K562 (cell line): ENCODE measurements around the gene PROK1. TPM values are rescaled to one million over a fixed set of nuclear protein-coding genes. Genes with fewer than 3 reads are reported as not detected.

ENCODE experiments used
- ATAC-seq: fragments of 200-7000 bp; cut with Tn5 transposase; 3 replicates; pipeline ENCODE4 v1.9.1; 2020; ENCODE audit warnings: moderate library complexity
- BruUV-seq: library from RNA; stranded (reverse); fragments of 400-500 nt; replicated peaks from 2 replicates; lab custom pipeline; 2021; lab: Mats Ljungman, UMichigan
- CTCF ChIA-PET: fragments of 300-600 bp; formaldehyde crosslinking; extraction: SDS; loops from one replicate; lab custom pipeline; 2021; ENCODE audit warnings: low intra/inter-chr PET ratio; lab: Yijun Ruan, JAX
- POLR2A ChIA-PET: fragments of 300-600, 350-650 bp; sonication (Branson Sonifier 250); formaldehyde crosslinking; extraction: SDS; loops from one replicate; lab custom pipeline; 2021; ENCODE audit warnings: antibody characterized with exemption, inconsistent platforms; lab: Yijun Ruan, JAX
- DNase-seq, 4 experiments: peaks; one replicate each; pipeline versions ENCODE4 v3.0.0 to v3.0.0-alpha.2; 2011 to 2018; ENCODE audit warnings: low spot score in 3 of 4, mixed read lengths in 3 of 4; ENCODE audit errors: extremely low read depth in 1 of 4
- FAIRE-seq: peaks from 2 replicates; lab custom pipeline; 2011; peaks lifted over from hg19 to GRCh38; lab: Jason Lieb, UNC
- H2AFZ ChIP-seq: 2 replicates; pipeline ENCODE4 v1.6.0; 2011; ENCODE audit warnings: low read depth, low read length, control low read depth, inconsistent platforms
- H3K27ac ChIP-seq: fragments of 200-600 bp; 3 replicates; pipeline ENCODE4 v1.8.0; 2011; ENCODE audit warnings: low read depth, mild to moderate bottlenecking, control low read depth, inconsistent platforms, low read length, moderate library complexity, mixed read lengths; ENCODE audit errors: extremely low read depth
- H3K27me3 ChIP-seq, 2 experiments: fragments of 300-600 bp in 1 of 2; 2 replicates in 1 of 2; 3 replicates in 1 of 2; pipeline versions ENCODE4 v1.6.0 to v1.8.0; 2011; ENCODE audit warnings: inconsistent platforms in 2 of 2, low read length in 2 of 2, mild to moderate bottlenecking in 1 of 2, mixed read lengths in 1 of 2, moderate library complexity in 1 of 2; ENCODE audit not compliant: control insufficient read depth in 2 of 2, insufficient read depth in 2 of 2
- H3K36me3 ChIP-seq: fragments of 300-600 bp; 3 replicates; pipeline ENCODE4 v1.8.0; 2011; ENCODE audit warnings: mild to moderate bottlenecking, low read length, inconsistent platforms; ENCODE audit not compliant: control insufficient read depth, insufficient read depth
- H3K4me1 ChIP-seq, 2 experiments: fragments of 200-600 bp in 1 of 2; replicated peaks in 1 of 2; 2 replicates in 1 of 2; 3 replicates in 1 of 2; pipeline versions ENCODE4 v1.5.1 to v1.8.0; 2011; ENCODE audit warnings: inconsistent platforms in 2 of 2, low read length in 2 of 2, mild to moderate bottlenecking in 1 of 2, mixed read lengths in 1 of 2, moderate library complexity in 1 of 2; ENCODE audit not compliant: control insufficient read depth in 2 of 2, insufficient read depth in 2 of 2
- H3K4me2 ChIP-seq: 2 replicates; pipeline ENCODE4 v1.6.1; 2011; ENCODE audit warnings: low read length, control low read depth, inconsistent platforms, mixed read lengths; ENCODE audit not compliant: insufficient read depth
- H3K4me3 ChIP-seq: fragments of 200-600 bp; sonication (generic), shearing (Covaris generic); 2 replicates; pipeline ENCODE4 v1.5.1; 2016; ENCODE audit warnings: control low read depth, inconsistent platforms
- H3K79me2 ChIP-seq: fragments of 200-600 bp; 3 replicates; pipeline ENCODE4 v1.8.0; 2011; ENCODE audit warnings: low read length, inconsistent platforms; ENCODE audit not compliant: control insufficient read depth, insufficient read depth
- H3K9ac ChIP-seq, 2 experiments: 2 replicates each; pipeline versions ENCODE4 v1.6.0 to v1.6.1; 2011; ENCODE audit warnings: low read depth in 2 of 2, low read length in 2 of 2, control low read depth in 1 of 2, inconsistent platforms in 1 of 2, mild to moderate bottlenecking in 1 of 2, mixed read lengths in 1 of 2; ENCODE audit not compliant: insufficient read depth in 1 of 2
- H3K9me1 ChIP-seq: one replicate; pipeline ENCODE4 v1.6.0; 2011; ENCODE audit warnings: inconsistent platforms, mild to moderate bottlenecking, low read length, moderate library complexity; ENCODE audit not compliant: control insufficient read depth, insufficient read depth
- H3K9me3 ChIP-seq: replicated peaks from 2 replicates; pipeline ENCODE4 v1.5.1; 2011; ENCODE audit warnings: low read depth, low read length, inconsistent platforms; ENCODE audit not compliant: control insufficient read depth, insufficient read depth
- H4K20me1 ChIP-seq: replicated peaks from 2 replicates; pipeline ENCODE4 v1.6.1; 2011; ENCODE audit warnings: low read length, inconsistent platforms, mixed read lengths; ENCODE audit not compliant: control insufficient read depth, insufficient read depth
- ARNT ChIP-seq, 2 experiments: fragments of 450-650 bp; IDR thresholded peaks; 2 replicates each; pipeline ENCODE4 v1.6.1; 2016; ENCODE audit warnings: mild to moderate bottlenecking in 1 of 2
- ETS1 ChIP-seq: conservative IDR thresholded peaks from 2 replicates; pipeline ENCODE4 v1.6.1; 2011; ENCODE audit warnings: low read depth, mild to moderate bottlenecking, low read length; ENCODE audit not compliant: control insufficient read depth
- FOS ChIP-seq: IDR thresholded peaks from 3 replicates; pipeline ENCODE4 v1.6.1; 2011; ENCODE audit not compliant: insufficient read length; ENCODE audit errors: extremely low read depth
- FOXK2 ChIP-seq, 2 experiments: fragments of 450-650 bp; IDR thresholded peaks in 1 of 2; conservative IDR thresholded peaks in 1 of 2; 2 replicates each; pipeline ENCODE4 v1.6.1; 2016; ENCODE audit warnings: low read depth in 2 of 2, mild to moderate bottlenecking in 1 of 2
- NEUROD1 ChIP-seq: fragments of 150-350 bp; IDR thresholded peaks from 2 replicates; pipeline ENCODE4 v1.6.1; 2014; ENCODE audit warnings: borderline replicate concordance, low read length, low read depth; ENCODE audit not compliant: partially characterized antibody
- NUFIP1 ChIP-seq: fragments of 450-650 bp; IDR thresholded peaks from 2 replicates; pipeline ENCODE4 v1.6.1; 2018; ENCODE audit not compliant: partially characterized antibody
- POLR2G ChIP-seq: fragments of 200-400 bp; formaldehyde crosslinking; IDR thresholded peaks from 2 replicates; pipeline ENCODE4 v1.6.1; 2017; ENCODE audit warnings: low read depth, mild to moderate bottlenecking, antibody characterized with exemption, low read length, moderate library complexity
- TAF15 ChIP-seq: fragments of 200-400 bp; formaldehyde crosslinking; IDR thresholded peaks from 2 replicates; pipeline ENCODE4 v1.6.1; 2017; ENCODE audit warnings: mild to moderate bottlenecking, low read depth, low read length, moderate library complexity
- TAL1 ChIP-seq: fragments of 450-650 bp; IDR thresholded peaks from 2 replicates; pipeline ENCODE4 v1.6.1; 2016; ENCODE audit warnings: mild to moderate bottlenecking
- YBX1 ChIP-seq: fragments of 450-650 bp; IDR thresholded peaks from 2 replicates; pipeline ENCODE4 v1.7.1; 2016; ENCODE audit warnings: mild to moderate bottlenecking
- ZC3H8 ChIP-seq: fragments of 450-650 bp; IDR thresholded peaks from 2 replicates; pipeline ENCODE4 v1.6.1; 2017
- ZNF197 ChIP-seq: fragments of 200-800 bp; sonication (Bioruptor generic); IDR thresholded peaks from 2 replicates; pipeline ENCODE4 v1.6.1; 2016; ENCODE audit warnings: low read depth, missing genetic modification characterization, missing compliant biosample characterization
- ZNF699 ChIP-seq: fragments of 250-450 bp; sonication (Bioruptor Pico); IDR thresholded peaks from 2 replicates; pipeline ENCODE4 v1.8.0; 2021; ENCODE audit warnings: mild to moderate bottlenecking, moderate library complexity; ENCODE audit not compliant: insufficient replicate concordance
- ZNF785 ChIP-seq: fragments of 250-450 bp; sonication (Bioruptor Pico); IDR thresholded peaks from 2 replicates; pipeline ENCODE4 v1.4.0; 2020; ENCODE audit warnings: mild to moderate bottlenecking
- WGBS: fragments of 100-300 bp; shearing (Covaris generic); methylation state at CpG from one replicate; pipeline ENCODE4 v1.1.6; 2016; ENCODE audit warnings: low coverage, mixed read lengths; ENCODE audit not compliant: insufficient coverage; ENCODE audit errors: missing lambda C conversion rate; 5-methylcytosine and 5-hydroxymethylcytosine counted together
- in situ Hi-C: fragments of 300-500 bp; cut with MboI; formaldehyde crosslinking; loops from 4 replicates; pipeline ENCODE4 v1.15.0; 2018; ENCODE audit warnings: inconsistent platforms, mixed read lengths
- intact Hi-C: fragments of 100-400 bp; cut with micrococcal nuclease; formaldehyde crosslinking; loops from 2 replicates; pipeline ENCODE4 v1.14.2; 2022
- polyA plus RNA-seq, 8 experiments: library from polyadenylated mRNA; depleted of rRNA in 4 of 8; stranded (reverse) in 5 of 8; unstranded in 3 of 8; fragments of >200 nt; fragmentation: Nextera tagmentation in 2 of 8; fragmentation: Illumina TruSeq in 1 of 8; extraction: Ambion mirVana in 2 of 8; extraction: Trizol in 1 of 8; gene quantifications; 2 replicates each; pipeline versions ENCODE4 v1.2.1 to v1.2.3, GENCODE V29; 2011 to 2014; ENCODE audit warnings: inconsistent platforms in 1 of 8, missing spikeins in 1 of 8
- total RNA-seq, 7 experiments: library from RNA; depleted of rRNA in 6 of 7; stranded (reverse); fragments of >200 nt in 6 of 7; fragmentation: Illumina TruSeq in 2 of 7; extraction: Trizol in 2 of 7; gene quantifications; 2 replicates each; pipeline versions ENCODE4 v1.2.1 to v1.2.3, GENCODE V29; 2011 to 2021; ENCODE audit warnings: low replicate concordance in 1 of 7
- TF ChIP-seq, protein P1 (sequence below): fragments of 250-450 bp; sonication (Bioruptor Pico); IDR thresholded peaks from 2 replicates; pipeline ENCODE4 v1.5.0; 2021; ENCODE audit warnings: mild to moderate bottlenecking, borderline replicate concordance
- TF ChIP-seq, protein P2 (sequence below): fragments of 450-650 bp; IDR thresholded peaks from 2 replicates; pipeline ENCODE4 v1.6.1; 2016; ENCODE audit warnings: antibody characterized with exemption

The PROK1 gene
- total and polyA plus RNA-seq, 9 of the 15 experiments (the other 6 are each of a cell fraction or from before 2014, with no cell fraction given): 0.15 TPM; not detected in 8

DNA sequence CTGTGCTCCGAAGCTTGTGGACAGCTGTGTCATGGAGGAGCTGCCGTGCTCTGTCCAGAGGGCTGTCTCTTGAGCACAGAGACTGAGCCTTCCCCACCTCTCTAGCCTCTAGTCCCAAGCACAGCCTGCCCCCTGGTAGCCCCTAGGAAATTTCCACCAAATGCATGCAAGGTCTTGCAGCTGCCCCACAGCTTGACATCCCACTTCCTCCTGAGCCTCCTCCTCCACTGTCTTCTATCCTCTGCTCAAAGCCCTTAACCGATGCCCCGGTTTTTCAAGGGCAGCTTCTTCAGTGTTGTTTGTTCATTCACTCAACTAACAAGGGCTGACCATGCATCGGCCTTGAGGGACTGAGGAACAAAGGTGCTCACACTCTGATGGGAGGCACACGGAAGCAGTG is 20.6 kb upstream of the PROK1 start:
- BruUV-seq: no TSS peak
- no peak overlapping the region; a peak in 1 of 4 replicates for H3K9ac ChIP-seq
- peak; percentile 26; the same call in 1 of the 3 replicates for ATAC-seq
- DNase-seq: no peak
- 0 out of 2 replicates have a peak, but pooled peaks cover 3% of the 10 kb centered on the region for H4K20me1 ChIP-seq
- peaks cover 10 to 21% of the 10 kb centered on the region in 2 experiments; a peak in 4 of 5 replicates for H3K4me1 ChIP-seq
- H3K36me3 ChIP-seq: no peaks in the 10 kb centered on the region
- no peaks in the 10 kb centered on the region for H3K9me1 ChIP-seq
- H3K9me3 ChIP-seq: no peaks in the 10 kb centered on the region
- in situ Hi-C loops: no loop called here
- no peak overlapping the region for H2AFZ ChIP-seq
- no peaks in the 10 kb centered on the region for H3K79me2 ChIP-seq
- 2% methylated on average over 6 of the region's 6 CpGs for WGBS
- TF ChIP-seq ZNF785 (CRISPR knock-in tag) (no peak), ZNF197 (no peak), FOXK2 (conservative IDR thresholded peaks at IDR 0.05 in 1 of 2, IDR thresholded peaks at IDR 0.05 in 1 of 2; ENCODE audit: low read depth in 2 of 2) (no peak), ARNT (IDR thresholded peaks at IDR 0.05) (no peak), POLR2G (no peak), TAL1 (no peak), YBX1 (no peak), TAF15 (no peak), NEUROD1 (no peak), ZNF699 (no peak), NUFIP1 (no peak), ZC3H8 (no peak), FOS (no peak), ETS1 (no peak)
- TF ChIP-seq, protein P1, sequence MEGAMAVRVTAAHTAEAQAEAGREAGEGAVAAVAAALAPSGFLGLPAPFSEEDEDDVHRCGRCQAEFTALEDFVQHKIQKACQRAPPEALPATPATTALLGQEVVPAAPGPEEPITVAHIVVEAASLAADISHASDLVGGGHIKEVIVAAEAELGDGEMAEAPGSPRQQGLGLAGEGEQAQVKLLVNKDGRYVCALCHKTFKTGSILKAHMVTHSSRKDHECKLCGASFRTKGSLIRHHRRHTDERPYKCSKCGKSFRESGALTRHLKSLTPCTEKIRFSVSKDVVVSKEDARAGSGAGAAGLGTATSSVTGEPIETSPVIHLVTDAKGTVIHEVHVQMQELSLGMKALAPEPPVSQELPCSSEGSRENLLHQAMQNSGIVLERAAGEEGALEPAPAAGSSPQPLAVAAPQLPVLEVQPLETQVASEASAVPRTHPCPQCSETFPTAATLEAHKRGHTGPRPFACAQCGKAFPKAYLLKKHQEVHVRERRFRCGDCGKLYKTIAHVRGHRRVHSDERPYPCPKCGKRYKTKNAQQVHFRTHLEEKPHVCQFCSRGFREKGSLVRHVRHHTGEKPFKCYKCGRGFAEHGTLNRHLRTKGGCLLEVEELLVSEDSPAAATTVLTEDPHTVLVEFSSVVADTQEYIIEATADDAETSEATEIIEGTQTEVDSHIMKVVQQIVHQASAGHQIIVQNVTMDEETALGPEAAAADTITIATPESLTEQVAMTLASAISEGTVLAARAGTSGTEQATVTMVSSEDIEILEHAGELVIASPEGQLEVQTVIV: no peak
- TF ChIP-seq, protein P2, sequence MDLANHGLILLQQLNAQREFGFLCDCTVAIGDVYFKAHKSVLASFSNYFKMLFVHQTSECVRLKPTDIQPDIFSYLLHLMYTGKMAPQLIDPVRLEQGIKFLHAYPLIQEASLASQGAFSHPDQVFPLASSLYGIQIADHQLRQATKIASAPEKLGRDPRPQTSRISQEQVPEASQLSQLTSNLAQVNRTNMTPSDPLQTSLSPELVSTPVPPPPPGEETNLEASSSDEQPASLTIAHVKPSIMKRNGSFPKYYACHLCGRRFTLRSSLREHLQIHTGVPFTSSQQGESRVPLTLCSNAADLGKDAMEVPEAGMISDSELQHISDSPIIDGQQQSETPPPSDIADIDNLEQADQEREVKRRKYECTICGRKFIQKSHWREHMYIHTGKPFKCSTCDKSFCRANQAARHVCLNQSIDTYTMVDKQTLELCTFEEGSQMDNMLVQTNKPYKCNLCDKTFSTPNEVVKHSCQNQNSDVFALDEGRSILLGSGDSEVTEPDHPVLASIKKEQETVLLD: no peak
- no peak overlapping the region for H3K4me3 ChIP-seq
- intact Hi-C loops: no loop called here
- no peak overlapping the region for H3K4me2 ChIP-seq
- FAIRE-seq: no peak
- POLR2A ChIA-PET: interaction anchor here (0.6 to 3.5 kb wide), 8 partner anchors 9 to 97 kb away, joined by 3 to 24 read pairs (median 5); no protein-coding TSS in a partner anchor
- CTCF ChIA-PET: no interaction called here
- no peak overlapping the region for H3K27ac ChIP-seq
- H3K27me3 ChIP-seq: peaks cover 35 to 58% of the 10 kb centered on the region in 2 experiments
